Breast epithelium (tissue), 3 donors: ENCODE results near the gene INO80E.

Experiments used
- POLR2AphosphoS5 ChIP-seq, 3 donors: sonication (generic); formaldehyde crosslinking; IDR thresholded peaks; one replicate each; pipeline ENCODE4 v1.6.1; 2017; ENCODE audit warnings: antibody characterized with exemption in 3 of 3
- TF ChIP-seq, protein P1 (sequence below), 3 donors: fragments of 450-650 bp; IDR thresholded peaks; one replicate each; pipeline ENCODE4 v1.5.1; 2016 to 2017; ENCODE audit warnings: antibody characterized with exemption in 3 of 3, mild to moderate bottlenecking in 3 of 3, moderate library complexity in 3 of 3

GRCh38 chr16:30033270-30033669, 37.2 kb downstream of the INO80E start:
- no peak for TF ChIP-seq POLR2AphosphoS5 (IDR thresholded peaks at IDR 0.05)
- TF ChIP-seq, protein P1, sequence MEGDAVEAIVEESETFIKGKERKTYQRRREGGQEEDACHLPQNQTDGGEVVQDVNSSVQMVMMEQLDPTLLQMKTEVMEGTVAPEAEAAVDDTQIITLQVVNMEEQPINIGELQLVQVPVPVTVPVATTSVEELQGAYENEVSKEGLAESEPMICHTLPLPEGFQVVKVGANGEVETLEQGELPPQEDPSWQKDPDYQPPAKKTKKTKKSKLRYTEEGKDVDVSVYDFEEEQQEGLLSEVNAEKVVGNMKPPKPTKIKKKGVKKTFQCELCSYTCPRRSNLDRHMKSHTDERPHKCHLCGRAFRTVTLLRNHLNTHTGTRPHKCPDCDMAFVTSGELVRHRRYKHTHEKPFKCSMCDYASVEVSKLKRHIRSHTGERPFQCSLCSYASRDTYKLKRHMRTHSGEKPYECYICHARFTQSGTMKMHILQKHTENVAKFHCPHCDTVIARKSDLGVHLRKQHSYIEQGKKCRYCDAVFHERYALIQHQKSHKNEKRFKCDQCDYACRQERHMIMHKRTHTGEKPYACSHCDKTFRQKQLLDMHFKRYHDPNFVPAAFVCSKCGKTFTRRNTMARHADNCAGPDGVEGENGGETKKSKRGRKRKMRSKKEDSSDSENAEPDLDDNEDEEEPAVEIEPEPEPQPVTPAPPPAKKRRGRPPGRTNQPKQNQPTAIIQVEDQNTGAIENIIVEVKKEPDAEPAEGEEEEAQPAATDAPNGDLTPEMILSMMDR (IDR thresholded peaks at IDR 0.05), result no peak
